ENCODE data around the gene VCL.

Gene VCL

GRCh38 chr10:74120911-74121310 is 123.0 kb downstream of the VCL start:
- H3K4me3 ChIP-seq (ENCODE audit: low read depth in 1 of 2, low read length in 1 of 2): no peak overlapping the region
- peak overlapping the region; percentile 24 for H3K27ac ChIP-seq
- no peaks in the 10 kb centered on the region for H3K4me1 ChIP-seq (ENCODE audit: control insufficient read depth in 1 of 2, insufficient read depth in 1 of 2, low read depth in 1 of 2, low read length in 1 of 2)
- no peak for TF ChIP-seq CTCF (IDR thresholded peaks at IDR 0.05)
- H3K36me3 ChIP-seq: peaks cover 97% of the 10 kb centered on the region
- no peaks in the 10 kb centered on the region for H3K27me3 ChIP-seq
- H3K9me3 ChIP-seq: no peaks in the 10 kb centered on the region

- H3K4me3 ChIP-seq (ENCODE audit: low read depth in 1 of 2, low read length in 1 of 2): no peak overlapping the region
- no peaks in the 10 kb centered on the region for H3K9me3 ChIP-seq
Observed at GRCh38 chr10:74121368-74121767, 123.5 kb downstream of the VCL start.

GRCh38 chr10:74122060-74122459 is 124.1 kb downstream of the VCL start:
- no peak for TF ChIP-seq CTCF (IDR thresholded peaks at IDR 0.05)
- H3K4me1 ChIP-seq (ENCODE audit: control insufficient read depth in 1 of 2, insufficient read depth in 1 of 2, low read depth in 1 of 2, low read length in 1 of 2): no peaks in the 10 kb centered on the region
- no peak overlapping the region for H3K27ac ChIP-seq
- peaks cover 97% of the 10 kb centered on the region for H3K36me3 ChIP-seq
- H3K27me3 ChIP-seq: no peaks in the 10 kb centered on the region
- H3K9me3 ChIP-seq: no peaks in the 10 kb centered on the region
- no peak overlapping the region for H3K4me3 ChIP-seq (ENCODE audit: low read depth in 1 of 2, low read length in 1 of 2)

More at GRCh38 chr10:74121368-74121767, 123.5 kb downstream of the VCL start:
- peak overlapping the region; percentile 24 for H3K27ac ChIP-seq
- no peak for TF ChIP-seq CTCF (IDR thresholded peaks at IDR 0.05)
- H3K27me3 ChIP-seq: no peaks in the 10 kb centered on the region
- no peaks in the 10 kb centered on the region for H3K4me1 ChIP-seq (ENCODE audit: control insufficient read depth in 1 of 2, insufficient read depth in 1 of 2, low read depth in 1 of 2, low read length in 1 of 2)
- peaks cover 97% of the 10 kb centered on the region for H3K36me3 ChIP-seq

GRCh38 chr10:74123081-74123480 is 125.2 kb downstream of the VCL start:
- TF ChIP-seq CTCF (IDR thresholded peaks at IDR 0.05): no peak
- H3K36me3 ChIP-seq: peaks cover 95% of the 10 kb centered on the region
- H3K4me1 ChIP-seq (ENCODE audit: control insufficient read depth in 1 of 2, insufficient read depth in 1 of 2, low read depth in 1 of 2, low read length in 1 of 2): no peaks in the 10 kb centered on the region
- peak overlapping the region; percentile 39 for H3K27ac ChIP-seq
- no peaks in the 10 kb centered on the region for H3K9me3 ChIP-seq
- H3K27me3 ChIP-seq: no peaks in the 10 kb centered on the region
- H3K4me3 ChIP-seq (ENCODE audit: low read depth in 1 of 2, low read length in 1 of 2): no peak overlapping the region

GRCh38 chr10:74133923-74134820 is 136.3 kb downstream of the VCL start:
- Histone ChIP-seq H3K9me3 (no peaks in the 10 kb centered on the region), H3K27me3 (no peaks in the 10 kb centered on the region), H3K36me3 (peaks cover 86% of the 10 kb centered on the region), H3K4me3 (ENCODE audit: low read depth in 1 of 2, low read length in 1 of 2) (no peak overlapping the region), H3K4me1 (ENCODE audit: control insufficient read depth in 1 of 2, insufficient read depth in 1 of 2, low read depth in 1 of 2, low read length in 1 of 2) (peaks cover 0 to 6% of the 10 kb centered on the region in 2 experiments), H3K27ac (no peak overlapping the region)
- no peak for TF ChIP-seq CTCF (IDR thresholded peaks at IDR 0.05)

Measured in neutrophil (primary cell).